Stimulated activated CD4-positive, alpha-beta T cell treated with anti-CD3 and anti-CD28 coated beads, Interleukin-4, amount 100 ng/mL, for 1 hour (primary cell): ENCODE results near the gene PBX2.
"Not testable (repeated sequence)": the region's sequence is repeated elsewhere in the genome, so short reads cannot be mapped to it uniquely, and the experiment has no call there.

Experiments
- DNase-seq: peaks from one replicate; pipeline ENCODE4 v3.0.0-alpha.2; 2020

The PBX2 gene, protein sequence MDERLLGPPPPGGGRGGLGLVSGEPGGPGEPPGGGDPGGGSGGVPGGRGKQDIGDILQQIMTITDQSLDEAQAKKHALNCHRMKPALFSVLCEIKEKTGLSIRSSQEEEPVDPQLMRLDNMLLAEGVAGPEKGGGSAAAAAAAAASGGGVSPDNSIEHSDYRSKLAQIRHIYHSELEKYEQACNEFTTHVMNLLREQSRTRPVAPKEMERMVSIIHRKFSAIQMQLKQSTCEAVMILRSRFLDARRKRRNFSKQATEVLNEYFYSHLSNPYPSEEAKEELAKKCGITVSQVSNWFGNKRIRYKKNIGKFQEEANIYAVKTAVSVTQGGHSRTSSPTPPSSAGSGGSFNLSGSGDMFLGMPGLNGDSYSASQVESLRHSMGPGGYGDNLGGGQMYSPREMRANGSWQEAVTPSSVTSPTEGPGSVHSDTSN

DNA sequence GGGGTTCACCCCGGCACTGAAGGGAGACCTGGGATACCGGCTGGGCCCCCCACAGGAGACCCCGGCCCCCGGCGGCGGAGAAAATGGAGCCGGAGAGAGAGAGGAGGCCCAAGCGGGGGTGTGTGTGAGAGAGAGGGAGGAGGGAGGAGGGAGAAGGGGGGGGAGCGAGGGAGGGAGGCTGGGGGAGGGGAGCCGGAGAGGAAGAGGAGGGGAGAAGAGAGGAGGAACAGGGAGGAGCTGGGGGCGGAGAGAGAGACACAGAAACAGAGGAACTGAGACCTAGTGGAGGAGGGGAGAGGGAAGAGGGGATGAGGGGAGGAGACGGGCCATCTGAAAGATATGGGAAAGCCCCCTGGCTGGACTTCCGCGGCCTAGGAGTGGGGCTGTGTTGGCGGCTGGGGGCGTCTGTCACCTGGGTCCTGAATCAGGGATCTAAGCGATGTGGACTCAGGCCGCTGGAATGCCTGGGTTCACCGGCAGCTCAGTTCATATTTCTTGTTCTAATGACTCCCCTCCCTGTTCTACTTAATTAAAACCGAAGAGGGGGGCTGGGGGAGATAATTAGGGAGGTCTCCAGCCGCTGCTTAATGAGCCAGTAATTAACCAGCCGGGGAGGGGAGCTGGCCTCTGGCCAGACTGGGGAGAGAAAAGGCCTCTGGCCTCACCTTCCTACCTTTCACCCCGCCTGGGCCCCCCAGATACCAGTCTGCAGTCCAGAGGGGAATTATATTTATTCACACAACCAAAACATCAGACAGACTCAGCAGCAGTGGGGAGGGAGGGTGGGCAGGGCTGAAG, at the start of gene PBX2:
TSS of gene PBX2 (minus strand) at position 149 of the 798 bp plus-strand sequence. CDS start 287 bp downstream, outside the sequence.
- peak; percentile 85 for DNase-seq

DNA sequence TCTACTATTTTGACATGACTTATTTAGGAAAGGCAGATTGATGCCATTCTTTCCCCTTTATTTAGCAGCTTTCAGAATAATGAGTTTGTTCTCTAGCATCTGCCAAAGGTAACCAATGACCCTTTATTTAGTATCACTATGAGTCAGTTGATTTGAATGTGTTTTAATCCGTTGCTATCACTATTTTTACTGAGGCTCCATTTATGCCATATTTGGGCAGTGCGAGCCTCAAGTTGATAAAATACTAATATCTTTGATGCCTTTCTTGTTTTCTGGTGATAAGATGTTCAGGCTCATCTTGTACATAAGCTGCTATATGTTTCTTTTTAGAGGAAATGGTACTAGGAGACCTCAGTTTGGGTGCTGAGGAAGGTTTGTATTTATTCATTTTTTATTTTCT, 49.5 kb upstream of the PBX2 start:
- no peak for DNase-seq

DNA sequence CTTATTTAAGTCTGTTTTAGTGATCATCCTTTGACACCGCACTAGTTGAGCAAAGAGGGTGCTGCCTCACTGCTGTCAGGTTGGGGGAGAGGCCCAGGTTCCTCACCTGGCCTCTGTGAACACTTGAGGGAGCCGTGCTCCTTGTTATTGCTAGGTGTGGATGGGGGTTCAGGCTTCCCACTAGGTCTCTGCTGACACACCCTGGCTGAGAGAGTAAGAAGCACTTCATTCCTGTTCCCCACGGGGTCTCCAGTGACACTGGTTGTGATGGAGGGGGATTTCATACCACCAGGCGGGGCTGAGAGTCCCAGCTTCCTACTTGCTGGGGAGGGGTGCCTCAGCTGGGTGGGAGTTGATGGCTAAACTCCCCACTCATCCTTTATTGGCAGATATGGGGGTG, 44.9 kb upstream of the PBX2 start:
- no peak for DNase-seq

DNA sequence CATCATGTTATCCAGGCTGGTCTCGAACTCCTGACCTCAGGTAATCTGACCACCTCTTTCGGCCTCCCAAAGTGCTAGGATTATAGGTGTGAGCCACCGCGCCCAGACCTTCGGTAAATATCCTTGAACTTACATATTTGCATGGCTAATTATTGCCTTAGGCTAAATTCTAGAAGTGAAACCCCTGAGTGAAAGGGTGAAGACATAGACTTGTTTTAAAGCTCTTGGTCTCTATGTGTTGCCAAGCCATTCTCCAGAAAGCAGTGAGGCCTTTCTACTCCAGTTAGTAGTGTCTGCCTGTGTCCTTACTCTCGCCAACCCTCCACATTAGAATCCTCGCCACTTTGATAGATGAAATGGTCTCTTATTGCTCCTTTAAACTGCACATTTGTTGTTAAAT, 36.4 kb upstream of the PBX2 start:
- DNase-seq: no peak

DNA sequence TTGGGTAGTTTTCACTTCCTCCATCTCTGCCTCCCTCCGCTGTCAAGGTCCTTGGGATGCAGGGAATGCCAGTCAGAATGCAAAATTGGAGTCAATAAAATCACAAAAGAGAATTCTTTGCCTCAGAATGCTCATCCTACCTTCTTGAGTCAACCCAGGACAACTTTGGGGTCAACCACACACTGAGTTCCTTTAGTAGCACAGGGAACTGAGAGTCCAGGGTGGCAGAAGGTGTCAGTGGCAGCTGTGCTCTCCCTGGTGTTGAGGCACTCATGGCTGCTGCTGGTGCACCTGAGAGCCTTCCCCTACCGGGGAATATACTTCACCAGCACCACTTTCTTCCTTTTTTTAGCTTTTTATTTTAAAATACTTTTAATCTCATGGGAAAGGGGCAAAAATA, 34.7 kb upstream of the PBX2 start:
- DNase-seq: no peak

DNA sequence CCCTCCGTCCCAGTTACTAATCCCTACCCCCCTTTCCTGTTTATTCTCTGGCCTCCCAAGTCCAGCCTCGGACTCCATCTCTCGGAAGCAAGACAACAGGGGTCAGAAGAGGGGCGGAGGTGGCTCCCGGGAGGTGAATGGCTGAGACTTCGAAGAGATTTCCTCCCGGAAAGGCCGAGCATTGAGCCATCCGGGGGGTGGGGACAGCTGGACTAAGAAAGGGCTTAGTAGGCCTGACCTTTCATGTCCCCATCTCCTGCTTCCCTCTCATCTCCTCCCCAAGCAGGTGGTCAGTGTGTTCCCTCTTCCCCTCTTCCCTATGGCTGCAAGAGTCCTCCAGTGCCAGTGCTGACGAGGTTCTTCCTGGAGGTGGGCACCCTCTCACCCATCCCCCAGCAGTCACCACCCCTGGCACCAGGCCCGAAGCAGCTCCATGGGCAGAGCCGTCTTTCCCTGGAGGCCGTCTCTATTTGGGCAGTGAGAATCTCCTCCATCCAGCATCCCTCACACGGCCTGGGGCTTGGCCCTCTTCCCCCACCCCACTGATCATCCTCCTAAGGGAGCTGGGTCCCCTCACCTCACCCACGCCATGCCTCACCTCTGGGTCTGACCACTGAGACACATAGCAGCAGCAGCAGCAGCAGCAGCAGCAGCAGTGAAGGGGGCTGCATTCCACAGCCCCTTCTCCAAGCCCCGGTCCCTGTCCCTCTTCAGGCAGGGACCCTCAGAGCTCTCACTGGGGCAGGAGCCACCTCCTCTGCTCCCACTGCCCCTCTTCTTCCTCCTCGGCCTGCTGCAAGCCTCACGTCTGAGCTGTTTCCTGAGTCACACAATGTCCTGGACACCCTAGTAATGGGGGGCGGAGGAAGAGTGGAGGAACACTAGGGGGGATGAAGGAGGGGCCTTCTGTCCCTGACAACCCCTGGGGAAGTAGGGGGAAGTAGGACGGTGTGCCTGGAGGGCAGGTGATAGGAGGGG, 33.5 kb upstream of the PBX2 start, which contains the start of gene NOTCH4:
TSS of gene NOTCH4 (minus strand) at position 810 of the 978 bp plus-strand sequence. CDS start at position 671, 139 bp downstream.
- DNase-seq: no peak

DNA sequence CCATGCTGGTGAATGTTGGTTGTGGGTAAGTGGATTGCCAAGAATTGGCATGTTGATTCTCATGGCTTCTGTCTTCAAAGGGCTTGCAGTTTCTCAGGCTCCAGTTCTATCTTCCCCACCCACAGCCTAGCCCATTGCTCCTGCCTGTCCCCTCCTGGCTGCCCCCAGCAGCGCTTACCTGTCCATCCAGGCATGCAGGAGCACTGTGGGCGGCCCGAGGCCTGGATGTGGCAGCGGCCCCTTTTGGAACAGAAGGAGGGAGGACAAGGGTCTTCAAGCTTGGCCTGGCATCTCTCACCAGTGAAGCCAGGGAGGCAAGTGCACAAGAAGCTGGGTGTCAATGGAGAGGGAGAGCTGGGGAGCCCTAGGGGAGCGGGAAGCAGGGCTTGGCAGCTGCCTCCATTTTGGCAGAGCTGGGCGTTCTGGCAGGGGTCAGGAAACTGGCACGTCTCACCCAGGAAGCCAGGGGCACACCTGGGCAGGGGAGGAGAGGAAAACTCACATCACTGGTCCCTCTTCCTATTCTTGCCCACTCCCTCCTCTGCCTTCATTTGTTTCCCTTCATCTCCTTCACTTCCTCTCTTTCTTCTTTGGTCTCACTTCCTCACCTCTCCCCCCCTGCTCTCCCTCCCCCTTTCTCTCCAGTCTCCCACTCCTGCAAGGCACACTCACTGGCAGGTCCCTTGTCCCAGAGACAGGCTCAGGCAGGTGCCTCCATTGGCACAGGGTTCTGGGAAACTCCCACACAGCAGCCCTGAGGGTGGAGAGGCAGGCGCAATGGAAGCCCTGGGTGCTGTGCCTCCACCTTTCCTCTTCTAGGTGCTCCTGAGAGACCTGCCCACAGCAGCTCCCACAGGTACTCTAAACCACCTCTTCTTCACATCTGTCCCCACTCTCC, 32.6 kb upstream of the PBX2 start:
- DNase-seq: no peak

DNA sequence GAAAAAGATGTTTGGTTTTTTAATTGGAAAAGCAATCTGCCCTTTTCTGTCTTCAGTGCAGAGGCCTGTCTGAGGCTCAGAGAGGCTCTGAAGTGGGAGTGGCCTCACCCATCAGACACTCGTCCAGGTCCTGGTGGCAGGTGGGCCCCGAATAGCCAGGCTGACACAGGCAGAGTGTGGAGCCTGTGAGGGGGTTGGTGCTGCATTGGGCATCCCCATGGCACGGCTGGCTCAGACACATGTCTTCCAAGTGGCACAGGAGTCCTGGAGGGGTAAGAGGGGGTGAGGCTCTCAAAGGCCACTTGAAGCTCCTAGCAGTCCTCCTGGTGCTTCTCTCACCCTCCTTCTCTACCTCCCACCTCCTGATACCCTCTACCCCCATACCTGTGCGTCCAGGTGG, 30.0 kb upstream of the PBX2 start:
- DNase-seq: no peak

DNA sequence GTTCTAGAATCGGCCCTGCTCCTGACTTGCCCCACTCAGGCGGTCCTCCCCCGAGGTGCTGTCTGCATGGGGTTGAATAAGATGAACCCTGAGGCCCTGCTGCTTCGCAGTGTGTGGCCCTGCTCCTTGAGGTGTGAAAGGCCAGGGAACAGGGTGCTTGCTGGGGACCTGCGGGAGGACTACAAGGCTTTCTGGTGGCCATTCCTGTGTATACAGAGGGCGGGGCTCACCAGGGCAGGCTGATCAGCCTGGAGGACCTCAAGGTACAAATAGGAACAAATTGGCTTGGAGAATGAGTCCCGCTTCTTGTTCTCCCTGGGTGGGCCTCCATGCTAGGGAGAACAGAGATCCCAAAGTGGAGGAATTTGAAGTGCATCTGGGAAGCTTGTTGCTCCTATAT, 28.2 kb upstream of the PBX2 start:
- DNase-seq: no peak

DNA sequence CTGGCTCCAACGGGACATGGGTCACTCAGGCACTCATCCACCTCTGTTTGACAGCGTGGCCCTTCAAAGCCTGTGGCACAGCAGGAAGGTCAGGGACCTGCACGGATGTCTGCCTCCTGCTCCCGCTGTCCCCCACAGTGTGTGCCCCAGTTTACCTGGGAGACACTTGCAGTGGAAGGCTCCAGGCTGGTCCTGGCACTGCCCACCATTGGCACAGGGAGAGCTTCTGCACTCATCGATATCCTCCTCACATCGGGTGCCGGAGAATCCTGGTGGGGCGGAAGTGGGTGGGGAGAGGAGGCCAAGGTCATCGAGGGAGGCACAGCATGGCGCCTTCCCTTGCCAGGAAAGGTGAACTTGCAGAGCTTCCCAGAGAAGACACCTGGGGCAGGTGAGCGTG, 27.0 kb upstream of the PBX2 start:
- no peak for DNase-seq

DNA sequence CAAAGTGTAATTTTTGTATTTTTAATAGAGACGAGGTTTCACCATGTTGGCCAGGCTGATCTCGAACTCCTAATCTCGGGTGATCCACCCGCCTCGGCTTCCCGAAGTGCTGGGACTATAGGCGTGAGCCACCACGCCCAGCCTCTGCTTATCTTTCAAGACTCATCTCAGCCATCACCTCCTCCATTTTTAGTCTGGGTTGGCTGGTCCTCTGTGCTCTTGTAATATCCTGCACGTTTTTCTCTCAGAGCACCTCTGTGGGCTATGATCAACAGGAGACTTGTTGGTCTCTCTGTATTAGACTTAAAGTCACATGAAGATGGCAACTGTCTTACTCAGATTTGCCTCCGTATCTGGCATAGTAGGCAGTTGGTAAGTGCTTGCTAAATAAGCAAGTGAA, 26.3 kb upstream of the PBX2 start:
- no peak for DNase-seq

DNA sequence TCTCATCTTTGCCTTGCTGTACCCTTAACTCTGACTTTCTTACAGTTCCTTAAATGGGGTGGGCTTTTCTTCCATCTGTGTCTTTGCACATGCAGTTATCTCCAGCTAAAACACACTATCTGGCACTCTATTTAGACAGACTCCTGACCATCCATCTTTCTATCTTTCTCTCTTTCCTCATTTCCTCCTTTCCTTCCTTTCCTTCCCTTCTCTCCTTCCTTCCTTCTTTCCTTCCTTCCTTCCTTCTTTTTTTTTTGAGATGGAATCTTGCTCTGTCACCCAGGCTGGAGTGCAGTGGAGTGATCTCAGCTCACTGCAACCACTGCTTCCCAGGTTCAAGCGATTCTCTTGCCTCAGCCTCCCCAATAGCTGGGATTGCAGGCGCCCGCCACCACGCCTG, 25.6 kb upstream of the PBX2 start:
- DNase-seq: no peak

DNA sequence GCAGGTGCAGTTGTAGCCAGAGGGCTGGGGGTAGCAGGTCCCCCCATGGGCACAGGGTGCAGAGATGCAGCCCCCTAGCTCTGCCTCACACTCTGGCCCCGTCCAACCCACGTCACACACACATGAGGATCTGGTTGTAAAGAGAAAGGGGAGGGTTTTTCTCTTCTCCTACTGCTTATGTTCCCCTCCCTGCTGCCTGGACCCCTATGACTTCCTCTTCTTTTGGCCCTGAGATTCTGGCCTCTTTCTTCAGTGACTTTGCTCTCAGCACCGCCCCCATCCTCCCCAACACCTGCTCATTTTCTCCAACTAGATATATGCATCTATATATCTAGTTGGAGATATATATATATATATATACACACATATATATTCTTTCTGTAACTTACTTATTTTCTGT, 24.1 kb upstream of the PBX2 start:
- DNase-seq: no peak

DNA sequence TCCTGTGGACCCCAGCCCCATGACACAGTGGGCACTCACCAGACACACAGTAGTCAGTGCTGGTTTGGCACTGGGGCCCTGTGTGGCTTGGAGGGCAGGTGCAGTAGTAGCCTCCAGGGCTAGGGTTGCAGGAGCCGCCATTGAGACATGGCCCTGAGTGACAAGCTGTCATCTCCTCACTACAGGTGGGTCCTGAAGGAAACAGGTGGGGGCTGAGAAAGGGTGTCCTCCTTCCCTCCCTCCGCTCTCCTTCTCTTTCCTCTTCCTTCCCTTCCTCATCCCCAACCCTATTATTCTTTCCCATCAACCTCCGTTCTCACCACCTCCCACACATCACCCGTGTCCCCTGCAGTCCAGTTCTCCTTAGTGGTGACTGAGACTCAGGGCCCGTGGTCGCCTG, 23.6 kb upstream of the PBX2 start:
- DNase-seq: no peak

DNA sequence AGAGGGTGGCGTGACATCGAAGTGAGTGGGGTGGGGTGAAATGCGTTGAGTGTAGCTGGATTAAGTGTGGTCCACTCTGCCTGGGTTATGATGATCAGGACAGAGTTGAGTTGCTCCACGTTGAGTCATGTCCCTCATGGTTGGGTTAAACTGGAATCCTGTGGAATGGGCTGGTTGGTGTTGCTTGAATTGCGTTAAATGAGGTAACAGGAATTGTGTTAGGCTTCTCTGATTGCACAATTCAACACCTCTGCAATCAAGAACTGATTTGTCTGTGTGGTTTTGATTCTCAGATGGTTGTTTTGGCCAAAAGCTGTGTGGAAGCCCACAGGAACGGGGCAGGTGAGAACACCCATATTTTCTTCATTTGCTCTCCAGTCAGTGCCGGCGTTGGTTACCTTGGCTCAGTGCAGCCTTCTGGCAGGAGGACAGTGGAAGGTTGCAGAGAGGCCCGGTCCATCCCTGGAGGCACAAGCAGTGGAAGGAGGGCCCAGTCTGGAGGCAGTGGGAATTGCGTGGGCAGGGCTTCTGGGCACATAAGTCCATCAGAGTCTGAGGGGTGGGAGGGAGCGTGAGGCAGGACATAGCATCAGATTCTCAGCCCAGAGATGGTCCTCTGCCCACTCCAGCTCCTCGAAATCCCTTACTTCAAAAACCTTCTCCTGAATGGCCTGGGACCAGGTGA, 22.2 kb upstream of the PBX2 start:
- DNase-seq: no peak

DNA sequence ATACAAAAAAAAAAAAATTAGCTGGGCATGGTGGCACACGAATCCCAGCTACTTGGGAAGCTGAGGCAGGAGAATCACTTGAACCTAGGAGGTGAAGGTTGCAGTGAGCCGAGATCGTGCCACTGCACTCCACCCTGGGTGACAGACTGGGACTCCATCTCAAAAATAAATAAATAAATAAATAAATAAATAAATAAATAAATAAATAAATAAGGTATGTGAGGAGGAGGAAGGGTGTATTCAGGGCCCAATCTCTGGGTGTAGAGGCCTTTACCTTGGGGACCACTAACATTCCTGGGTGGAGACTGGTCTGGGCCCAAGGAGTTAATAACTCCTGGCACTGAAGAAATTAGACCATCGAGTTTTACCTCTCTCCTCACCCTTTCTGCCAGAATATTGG, 21.4 kb upstream of the PBX2 start:
- DNase-seq: not testable (repeated sequence)

DNA sequence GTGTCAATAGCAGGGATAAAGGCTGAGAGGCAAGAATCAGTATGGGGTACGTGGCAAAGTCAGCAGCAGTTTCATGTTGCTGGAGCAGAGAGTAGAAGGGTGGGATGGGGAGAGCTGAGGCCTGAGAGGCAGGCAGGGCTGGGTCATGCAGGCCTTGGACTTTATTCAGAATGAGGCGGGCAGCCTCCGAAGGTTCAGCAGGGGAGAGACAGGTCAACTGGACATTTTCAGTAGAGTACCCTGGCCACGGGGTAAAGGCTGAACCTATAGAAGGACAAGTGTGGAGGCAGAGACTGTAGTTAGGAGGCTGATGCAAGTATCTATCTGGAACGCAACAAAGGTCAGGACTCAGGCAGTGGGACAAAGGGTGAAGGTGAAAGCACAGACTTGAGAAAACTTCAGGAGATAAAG, 20.2 kb upstream of the PBX2 start:
- DNase-seq: no peak

DNA sequence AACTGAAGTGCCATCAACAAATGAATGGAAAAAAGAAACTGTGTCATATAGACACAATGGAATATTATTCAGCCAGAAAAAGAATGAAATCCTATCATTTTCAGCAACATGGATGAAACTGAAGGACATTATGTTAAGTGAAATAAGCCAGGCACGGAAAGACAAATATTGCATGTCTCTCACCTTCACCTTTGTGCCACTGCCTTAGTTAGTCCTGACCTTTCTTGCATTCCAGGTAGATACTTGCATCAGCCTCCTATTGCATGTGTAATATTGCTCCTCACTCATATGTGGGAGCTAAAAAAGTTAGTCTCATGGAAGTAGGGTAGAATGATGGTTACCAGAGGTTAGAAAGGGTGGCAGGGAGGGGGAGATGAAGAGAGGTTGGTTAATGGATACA, 19.0 kb upstream of the PBX2 start:
- no peak for DNase-seq

DNA sequence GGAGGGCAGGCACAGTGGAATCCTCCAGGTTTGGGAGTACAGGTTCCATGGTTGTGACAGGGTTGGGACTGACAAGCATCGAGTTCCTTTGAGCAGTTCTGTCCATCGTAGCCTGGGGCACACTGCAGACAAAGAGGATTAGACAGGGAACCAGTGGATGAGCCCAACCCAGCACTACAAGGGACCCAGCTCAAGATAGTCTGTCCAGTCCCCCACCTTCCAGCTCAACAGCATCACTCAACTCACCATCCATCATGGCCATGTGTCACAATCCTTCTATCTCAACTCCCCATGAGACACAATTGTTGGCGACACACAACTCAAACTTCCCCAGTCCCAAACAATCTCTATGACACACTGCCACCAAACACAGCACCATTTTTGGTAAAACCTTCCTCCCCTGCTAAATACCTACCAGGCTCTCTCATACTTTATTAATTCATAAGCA, 14.3 kb upstream of the PBX2 start:
- no peak for DNase-seq

DNA sequence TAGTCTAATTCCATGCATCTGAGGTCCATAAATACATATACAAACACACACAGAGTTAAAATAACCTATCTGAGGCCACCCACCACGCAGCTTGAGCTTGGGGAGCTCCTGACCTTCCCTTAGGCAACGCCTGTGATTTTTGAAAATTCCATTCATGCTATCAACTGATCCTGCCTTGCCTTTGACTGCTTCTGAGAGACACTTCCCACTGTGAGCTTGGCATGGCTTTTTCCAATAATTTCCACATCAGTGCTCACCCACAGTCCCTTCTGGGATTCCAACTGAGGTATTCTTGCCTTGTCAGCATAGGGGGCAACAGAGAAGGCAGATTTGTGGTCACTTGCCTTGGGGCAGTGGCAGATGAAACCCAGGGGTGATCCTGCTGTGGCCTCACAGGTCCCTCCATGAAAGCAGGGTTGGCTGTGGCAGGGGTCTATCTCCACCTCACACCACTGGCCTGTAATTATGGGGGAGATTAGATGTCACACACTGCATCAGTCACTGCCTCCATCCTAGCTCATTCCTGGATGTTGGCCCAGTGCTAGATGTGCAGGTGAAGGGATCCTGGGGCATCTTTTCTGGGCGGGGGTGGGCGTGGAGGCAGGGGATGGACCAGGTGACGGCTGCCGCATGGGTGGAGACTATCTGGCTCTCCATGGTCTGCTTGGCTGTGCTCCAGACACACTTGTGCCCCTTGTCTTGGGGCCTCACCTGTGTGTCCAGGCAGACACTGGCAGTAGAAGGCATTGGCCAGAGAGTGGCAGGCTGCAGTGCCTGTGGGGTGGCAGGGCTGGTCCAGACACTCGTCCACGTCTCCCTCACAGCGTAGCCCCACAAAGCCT, 13.6 kb upstream of the PBX2 start:
- DNase-seq: no peak
